Fibroblast of pulmonary artery (primary cell): ENCODE data around the gene DLX4.

Experiments
- DNase-seq: peaks from one replicate; pipeline ENCODE4 v3.0.0-alpha.2; 2010; ENCODE audit warnings: low read depth
- H3K4me3 ChIP-seq: replicated peaks from 2 replicates; pipeline ENCODE4 v1.5.1; 2011; ENCODE audit warnings: low read depth, mild to moderate bottlenecking, control low read depth, low read length, moderate library complexity
- TF ChIP-seq, protein P1 (sequence below): IDR thresholded peaks from 2 replicates; pipeline ENCODE4 v1.5.1; 2011; ENCODE audit warnings: mild to moderate bottlenecking, control low read depth, low read length, inconsistent platforms; ENCODE audit errors: missing control alignments

The DLX4 gene

GRCh38 chr17:49969134-49969759 is at the start of gene DLX4:
Gene DLX4 (plus strand): TSS chr17:49969190. CDS start chr17:49969469, 279 bp downstream.
- peak within 1 kb of the TSS; percentile 42 for H3K4me3 ChIP-seq
- DNase-seq, result no peak
- TF ChIP-seq, protein P1, sequence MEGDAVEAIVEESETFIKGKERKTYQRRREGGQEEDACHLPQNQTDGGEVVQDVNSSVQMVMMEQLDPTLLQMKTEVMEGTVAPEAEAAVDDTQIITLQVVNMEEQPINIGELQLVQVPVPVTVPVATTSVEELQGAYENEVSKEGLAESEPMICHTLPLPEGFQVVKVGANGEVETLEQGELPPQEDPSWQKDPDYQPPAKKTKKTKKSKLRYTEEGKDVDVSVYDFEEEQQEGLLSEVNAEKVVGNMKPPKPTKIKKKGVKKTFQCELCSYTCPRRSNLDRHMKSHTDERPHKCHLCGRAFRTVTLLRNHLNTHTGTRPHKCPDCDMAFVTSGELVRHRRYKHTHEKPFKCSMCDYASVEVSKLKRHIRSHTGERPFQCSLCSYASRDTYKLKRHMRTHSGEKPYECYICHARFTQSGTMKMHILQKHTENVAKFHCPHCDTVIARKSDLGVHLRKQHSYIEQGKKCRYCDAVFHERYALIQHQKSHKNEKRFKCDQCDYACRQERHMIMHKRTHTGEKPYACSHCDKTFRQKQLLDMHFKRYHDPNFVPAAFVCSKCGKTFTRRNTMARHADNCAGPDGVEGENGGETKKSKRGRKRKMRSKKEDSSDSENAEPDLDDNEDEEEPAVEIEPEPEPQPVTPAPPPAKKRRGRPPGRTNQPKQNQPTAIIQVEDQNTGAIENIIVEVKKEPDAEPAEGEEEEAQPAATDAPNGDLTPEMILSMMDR, result no peak

GRCh38 chr17:49920030-49920769 is 48.8 kb upstream of the DLX4 start:
- no peak overlapping the region for H3K4me3 ChIP-seq
- no peak for DNase-seq
- TF ChIP-seq, protein P1, result no peak

DNA sequence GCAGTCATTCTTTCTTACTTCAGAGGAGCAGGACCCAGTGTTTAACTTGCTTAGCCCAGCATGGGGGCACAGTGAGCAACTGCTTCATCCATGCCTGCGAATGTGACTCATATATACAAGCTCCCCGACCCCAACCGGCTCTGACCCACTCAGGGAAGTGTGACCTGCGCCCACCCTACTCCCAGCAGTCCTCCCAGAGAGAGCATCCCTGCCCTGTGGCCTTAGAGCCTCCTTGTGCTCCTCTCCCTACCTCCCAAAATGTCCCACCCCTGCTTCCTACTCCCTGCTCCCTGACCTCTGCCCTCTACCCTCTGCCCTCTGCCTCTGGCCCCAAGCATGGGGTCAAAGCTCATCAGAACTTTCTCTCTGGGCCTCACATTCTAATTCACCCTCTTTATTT is 46.9 kb upstream of the DLX4 start:
- TF ChIP-seq, protein P1, result no peak
- H3K4me3 ChIP-seq, result no peak overlapping the region
- DNase-seq, result no peak

- DNase-seq, result no peak
- TF ChIP-seq, protein P1, result no peak
- no peak overlapping the region for H3K4me3 ChIP-seq
These were observed 44.9 kb upstream of the DLX4 start for GRCh38 chr17:49924116-49924515.

DNA sequence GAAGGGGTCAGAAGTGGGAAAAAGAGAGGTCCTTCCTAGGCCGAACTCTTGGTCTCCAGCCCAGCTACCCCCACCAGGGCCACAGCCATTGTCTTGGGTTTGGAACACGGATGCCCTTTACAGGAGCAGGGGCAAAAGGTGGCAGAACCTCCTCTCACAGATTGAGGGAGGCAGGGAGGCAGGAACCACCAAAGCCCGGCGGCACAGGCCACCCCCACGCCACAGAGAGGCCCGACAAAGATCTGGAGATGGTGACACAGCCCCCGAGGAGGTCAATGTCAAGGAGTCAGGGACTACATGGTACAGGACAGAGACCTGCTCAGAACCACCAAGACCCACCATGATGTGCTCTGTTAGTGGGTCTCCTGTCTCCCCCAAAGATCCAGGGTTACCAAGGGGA is 44.4 kb upstream of the DLX4 start:
- DNase-seq, result no peak
- no peak overlapping the region for H3K4me3 ChIP-seq
- TF ChIP-seq, protein P1, result no peak

GRCh38 chr17:49925921-49926320 is 43.1 kb upstream of the DLX4 start:
- DNase-seq, result no peak
- TF ChIP-seq, protein P1, result no peak
- no peak overlapping the region for H3K4me3 ChIP-seq
